GM19023 (cell line): ENCODE data around the gene AHDC1.

ENCODE experiments used
- ATAC-seq: cut with Tn5 transposase; IDR thresholded peaks from one replicate; pipeline ENCODE4 v1.9.1; 2021; ENCODE audit warnings: mild to moderate bottlenecking, moderate library complexity; ENCODE audit not compliant: unreplicated experiment

The AHDC1 gene

GRCh38 chr1:27600498-27601175 is 3.3 kb downstream of the AHDC1 start:
- no peak for ATAC-seq

- no peak for ATAC-seq
Measured at GRCh38 chr1:27599605-27600497, 4.1 kb downstream of the AHDC1 start.

- no peak for ATAC-seq
Measured at GRCh38 chr1:27598902-27599528, 4.9 kb downstream of the AHDC1 start.

- no peak for ATAC-seq
Measured at GRCh38 chr1:27598295-27598687, 5.7 kb downstream of the AHDC1 start.

DNA sequence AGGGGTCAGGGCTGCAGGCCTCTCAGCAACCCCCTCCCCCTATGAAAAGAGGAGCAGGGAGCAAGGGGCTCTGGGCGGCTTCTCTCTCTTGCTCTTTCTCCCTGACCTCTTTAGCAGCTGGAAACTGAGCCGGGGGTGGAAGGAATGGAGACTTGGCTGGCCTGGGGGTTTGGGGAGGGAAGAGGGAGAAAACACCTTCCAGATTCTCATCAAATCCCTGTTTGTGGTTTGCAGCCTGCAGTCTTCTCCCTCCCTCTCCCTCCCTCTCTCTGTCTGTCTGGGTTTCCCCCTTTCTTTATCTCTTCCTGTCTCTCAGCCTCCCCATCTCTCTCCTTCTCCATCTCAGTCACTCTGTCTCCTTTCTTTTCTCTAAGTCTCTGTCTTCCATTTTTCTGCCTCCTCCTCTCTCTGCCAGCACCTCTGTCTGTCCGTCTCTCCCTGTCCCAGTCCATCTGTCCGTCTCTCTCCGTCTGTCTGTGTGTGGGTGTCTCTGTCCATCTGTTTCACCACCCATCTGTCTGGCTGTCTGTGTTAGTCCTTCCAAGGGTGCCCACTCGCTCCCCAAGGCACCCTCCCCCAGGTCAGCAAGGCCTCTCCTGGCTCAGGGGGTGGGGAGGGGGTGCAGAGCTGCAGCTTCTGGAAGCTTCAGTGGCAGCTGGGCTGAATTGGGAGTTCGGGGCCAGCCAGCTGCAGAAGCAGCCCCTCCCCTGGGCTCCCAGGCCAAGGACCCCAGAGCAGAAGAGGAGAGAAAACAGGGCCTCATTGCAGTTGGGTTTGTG is 6.2 kb downstream of the AHDC1 start:
- no peak for ATAC-seq

DNA sequence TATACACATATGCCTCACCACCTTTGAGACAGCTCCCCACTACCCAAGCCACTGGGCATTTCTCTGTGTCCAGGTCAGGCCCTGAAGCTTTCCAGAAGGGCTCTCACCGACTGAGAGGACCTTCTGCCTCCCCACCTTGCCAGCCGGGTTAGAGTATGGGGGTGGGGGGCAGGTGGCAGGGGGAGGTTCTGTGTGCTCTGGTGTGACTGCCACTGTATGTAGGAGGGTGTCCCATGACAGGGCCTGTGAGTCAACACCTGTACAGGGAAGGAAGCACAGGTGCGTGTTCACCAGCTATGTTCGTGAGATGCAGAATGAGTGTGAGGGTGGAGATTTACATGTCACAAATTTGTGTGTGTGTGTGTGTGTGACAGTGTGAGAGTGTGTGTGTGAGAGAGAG is 7.0 kb downstream of the AHDC1 start:
- no peak for ATAC-seq

GRCh38 chr1:27596261-27596660 is 7.7 kb downstream of the AHDC1 start:
- ATAC-seq = no peak

GRCh38 chr1:27595597-27595996 is 8.3 kb downstream of the AHDC1 start:
- no peak for ATAC-seq

DNA sequence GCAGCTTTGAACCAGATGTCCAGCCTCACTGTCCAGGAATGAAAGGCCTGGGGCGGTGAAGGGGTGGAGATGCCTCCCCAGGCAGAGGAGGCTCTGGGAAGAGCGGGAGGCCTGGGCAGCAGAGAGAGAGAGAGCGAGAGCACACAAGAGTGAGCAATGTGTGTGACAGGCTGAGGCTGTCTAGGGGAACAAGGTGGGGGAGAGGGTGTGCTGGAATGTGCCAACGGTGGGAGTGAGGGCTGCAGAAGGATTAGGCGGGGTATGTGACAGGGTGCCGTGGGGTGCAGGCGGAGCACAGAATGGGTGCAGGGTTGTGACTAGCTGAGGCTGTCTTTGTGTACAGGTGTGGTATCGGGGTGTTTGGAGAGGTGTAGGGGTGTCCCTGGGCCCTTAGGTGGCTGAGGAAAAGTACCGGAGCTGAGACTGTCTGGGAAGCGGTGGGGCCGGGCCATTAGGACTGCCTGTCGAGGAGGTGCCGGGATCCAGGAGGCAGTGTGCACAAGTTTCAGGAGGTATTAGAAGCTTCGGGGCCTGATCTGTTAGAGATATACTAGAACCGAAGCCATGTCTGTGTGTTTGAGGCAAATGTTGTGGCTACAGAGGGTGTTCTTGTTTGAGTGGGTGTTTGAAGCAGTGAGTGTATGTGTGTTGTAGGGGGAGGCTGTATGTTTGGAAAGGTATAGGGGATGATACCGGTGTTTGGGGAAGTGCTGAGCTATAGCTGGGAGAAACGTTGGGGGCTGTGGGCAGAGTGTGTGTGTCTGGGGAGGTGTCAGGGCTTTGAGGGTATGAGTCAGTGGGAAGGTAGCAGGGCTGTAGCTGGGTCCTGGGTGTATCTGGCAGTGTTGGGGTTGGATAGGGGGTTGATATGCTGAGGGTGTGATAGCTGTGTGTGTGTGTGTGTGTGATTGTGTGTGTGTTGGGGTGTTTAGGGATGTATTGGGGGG is 9.1 kb downstream of the AHDC1 start:
- no peak for ATAC-seq

- ATAC-seq = no peak
Measured at GRCh38 chr1:27593678-27594563, 10.0 kb downstream of the AHDC1 start.

GRCh38 chr1:27592931-27593677 is 10.8 kb downstream of the AHDC1 start:
- no peak for ATAC-seq

- no peak for ATAC-seq
Measured at GRCh38 chr1:27592232-27592930, 11.6 kb downstream of the AHDC1 start.

DNA sequence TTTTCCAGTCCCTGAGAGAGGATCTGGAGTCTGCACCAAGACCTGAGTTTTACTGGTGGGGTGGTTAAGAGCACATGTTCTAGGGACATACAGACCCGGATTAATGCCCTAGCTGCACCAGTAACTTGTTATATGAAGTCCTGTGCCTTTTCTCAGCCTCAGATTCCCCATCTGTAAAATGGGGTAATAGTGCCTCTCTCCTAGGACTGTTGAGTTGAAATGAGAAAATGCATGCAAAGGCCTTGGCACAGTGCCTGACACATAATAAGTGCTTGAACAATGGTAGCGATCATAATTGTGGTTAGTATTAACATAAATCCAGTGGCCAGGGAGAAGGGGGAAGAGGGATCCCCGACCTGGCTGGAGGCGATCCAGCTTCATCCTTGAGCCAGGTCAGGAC is 12.3 kb downstream of the AHDC1 start:
- no peak for ATAC-seq

- no peak for ATAC-seq
Measured at GRCh38 chr1:27590917-27591508, 12.9 kb downstream of the AHDC1 start.

DNA sequence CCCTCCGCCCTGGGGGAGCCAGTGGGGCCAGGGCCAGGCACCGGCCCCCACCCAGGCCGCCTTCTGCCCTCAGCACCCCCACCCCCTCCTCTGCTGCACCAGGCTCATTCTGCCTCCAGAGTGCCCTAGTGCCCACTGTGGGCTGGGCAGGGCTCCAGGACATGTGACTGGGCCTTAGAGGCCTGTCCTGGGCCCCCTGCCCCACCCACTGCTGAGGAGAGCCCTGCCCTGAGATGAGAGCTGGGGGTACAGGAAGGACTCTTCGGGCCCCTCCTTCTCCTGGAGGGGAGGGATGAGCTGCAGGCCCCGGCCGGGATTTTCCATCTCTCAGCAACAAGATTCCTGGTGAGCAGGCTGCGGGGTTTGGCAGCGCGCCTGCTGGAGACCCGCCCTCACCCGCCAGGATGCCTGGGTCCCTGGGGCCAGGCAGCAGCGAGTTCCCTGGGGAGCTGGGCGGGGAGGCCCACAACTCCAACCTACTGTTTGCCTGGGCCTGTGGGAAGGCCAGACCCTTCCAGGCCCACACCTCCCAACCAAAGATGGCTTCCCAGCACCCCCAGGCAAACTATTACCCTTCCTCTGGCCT is 14.0 kb downstream of the AHDC1 start:
- no peak for ATAC-seq

DNA sequence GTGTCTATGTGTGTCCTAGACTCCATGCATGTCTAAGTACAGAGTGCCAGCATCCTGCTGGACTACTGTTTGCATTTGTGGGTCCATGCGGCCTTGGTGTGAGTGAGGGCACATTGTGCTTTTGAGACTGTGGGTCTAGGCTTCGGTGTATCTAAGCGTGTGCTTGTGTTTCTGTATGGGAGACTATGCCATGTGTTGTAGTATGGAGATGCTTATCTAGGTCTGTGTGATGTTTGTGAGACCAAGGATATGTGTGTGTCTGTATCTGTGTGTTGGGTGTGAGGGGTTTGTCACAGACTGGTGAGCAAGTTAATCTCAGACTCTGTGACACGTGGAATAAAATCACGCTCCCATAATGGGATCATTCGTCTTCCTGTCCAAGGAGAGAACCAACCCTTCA is 14.5 kb downstream of the AHDC1 start:
- ATAC-seq = no peak
